NK-92 treated with Interleukin-12 subunit alpha and Interleukin-12 subunit beta, amount 100 ng/mL, for 24 hours (cell line): ENCODE results near the gene MAP3K14.

Experiments used
- DNase-seq: peaks from one replicate; lab custom pipeline; 2025; lab: John Stamatoyannopoulos, UW

Gene MAP3K14

DNA sequence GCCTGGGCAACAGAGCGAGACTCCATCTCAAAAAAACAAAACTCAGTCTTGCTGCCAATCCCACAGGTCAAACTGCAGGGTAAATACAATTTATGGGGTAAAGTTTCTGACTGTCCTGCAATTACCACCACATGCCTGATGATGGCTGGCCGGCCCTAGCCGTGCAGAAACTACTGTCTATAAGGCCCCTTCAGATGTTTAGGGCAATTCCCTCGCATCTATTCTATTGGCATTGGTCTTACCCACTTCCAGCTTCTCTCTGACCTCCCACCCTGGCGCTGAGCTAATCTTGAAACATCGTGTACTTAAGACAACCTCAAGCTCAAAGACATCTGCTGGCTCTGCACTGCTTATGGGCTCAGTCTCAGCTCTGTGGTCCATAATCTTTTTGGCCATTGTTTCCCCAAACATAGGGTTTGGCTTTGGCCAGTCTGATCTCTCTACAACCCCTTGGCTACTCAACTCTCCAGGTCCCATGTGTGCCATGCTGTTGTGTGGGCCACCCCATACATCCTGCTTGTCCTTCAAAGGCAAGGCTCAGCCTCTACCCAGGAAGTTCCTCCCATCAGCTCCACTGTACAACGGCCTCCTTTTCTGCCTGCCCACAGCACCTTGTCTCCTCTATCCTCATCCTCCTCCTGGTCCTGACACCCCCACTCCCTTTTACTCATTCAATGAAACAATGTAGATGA, 16.6 kb downstream of the MAP3K14 start:
- DNase-seq, result no peak

DNA sequence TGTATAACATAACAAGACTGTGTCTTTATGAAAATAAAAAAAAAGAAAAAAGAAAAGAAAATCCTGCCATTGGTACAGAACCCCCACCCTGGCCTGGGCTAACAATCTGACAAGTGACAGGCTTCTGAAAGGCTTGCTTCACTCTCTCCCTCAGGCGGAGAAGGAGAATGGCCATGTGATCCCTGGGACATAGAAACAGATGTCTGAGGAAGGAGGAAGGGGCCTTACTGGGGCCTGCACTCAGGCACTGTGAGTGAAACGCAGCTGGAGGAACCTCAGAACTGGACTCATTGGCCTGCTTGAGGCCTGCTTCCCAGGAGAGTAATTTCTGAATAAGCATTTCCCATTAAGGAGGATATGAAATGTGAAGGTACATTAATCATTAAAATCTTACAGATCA, 17.5 kb downstream of the MAP3K14 start:
- no peak for DNase-seq

DNA sequence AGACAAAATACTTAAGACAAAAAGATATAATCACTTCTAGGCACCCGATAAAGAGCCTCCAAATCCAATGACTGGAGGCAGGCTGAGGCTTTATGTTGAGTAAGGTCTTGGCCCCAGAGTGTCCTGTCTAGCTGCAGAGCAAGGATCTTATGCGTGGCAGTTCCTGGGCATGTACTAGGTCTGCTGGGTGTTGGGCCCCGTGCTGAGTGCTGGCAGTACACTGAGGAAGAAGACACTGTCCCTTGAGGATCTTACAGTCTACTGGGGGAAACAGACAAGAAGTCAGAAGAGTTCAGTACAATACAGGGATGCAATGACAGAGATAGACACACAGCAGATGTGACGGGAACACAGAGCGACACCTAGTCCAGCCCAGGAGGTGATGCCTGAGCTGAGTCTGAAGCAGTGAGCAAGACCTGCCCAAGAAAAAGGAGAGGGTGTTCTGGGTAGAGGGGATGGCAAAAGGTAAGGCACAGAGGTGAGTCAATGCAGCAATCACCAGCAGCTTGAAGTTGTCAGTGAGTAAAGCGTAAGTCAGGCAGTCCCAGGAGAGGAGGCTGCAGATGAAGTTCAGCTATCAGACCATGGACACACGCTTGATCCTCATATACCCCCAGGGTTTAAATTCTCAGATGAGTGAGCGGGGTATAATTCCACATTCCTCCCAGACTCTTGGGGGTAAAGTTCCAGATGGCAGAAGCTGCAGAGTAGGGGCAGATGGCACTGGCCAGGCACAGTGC, 18.1 kb downstream of the MAP3K14 start:
- DNase-seq, result no peak

DNA sequence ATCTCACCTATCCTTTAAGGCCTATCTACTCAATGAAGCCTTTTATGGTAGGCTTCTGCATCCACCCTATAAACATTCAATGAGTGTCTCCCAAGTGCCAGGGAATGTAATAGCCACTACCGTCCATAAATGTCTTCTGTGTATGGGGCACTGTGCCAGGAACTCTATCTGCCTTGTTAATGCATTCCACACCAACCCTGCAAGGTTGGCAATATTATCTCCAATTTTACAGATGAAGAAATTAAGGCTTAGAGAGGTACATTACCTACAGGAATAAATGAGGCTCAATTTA, 20.0 kb downstream of the MAP3K14 start:
- no peak for DNase-seq

DNA sequence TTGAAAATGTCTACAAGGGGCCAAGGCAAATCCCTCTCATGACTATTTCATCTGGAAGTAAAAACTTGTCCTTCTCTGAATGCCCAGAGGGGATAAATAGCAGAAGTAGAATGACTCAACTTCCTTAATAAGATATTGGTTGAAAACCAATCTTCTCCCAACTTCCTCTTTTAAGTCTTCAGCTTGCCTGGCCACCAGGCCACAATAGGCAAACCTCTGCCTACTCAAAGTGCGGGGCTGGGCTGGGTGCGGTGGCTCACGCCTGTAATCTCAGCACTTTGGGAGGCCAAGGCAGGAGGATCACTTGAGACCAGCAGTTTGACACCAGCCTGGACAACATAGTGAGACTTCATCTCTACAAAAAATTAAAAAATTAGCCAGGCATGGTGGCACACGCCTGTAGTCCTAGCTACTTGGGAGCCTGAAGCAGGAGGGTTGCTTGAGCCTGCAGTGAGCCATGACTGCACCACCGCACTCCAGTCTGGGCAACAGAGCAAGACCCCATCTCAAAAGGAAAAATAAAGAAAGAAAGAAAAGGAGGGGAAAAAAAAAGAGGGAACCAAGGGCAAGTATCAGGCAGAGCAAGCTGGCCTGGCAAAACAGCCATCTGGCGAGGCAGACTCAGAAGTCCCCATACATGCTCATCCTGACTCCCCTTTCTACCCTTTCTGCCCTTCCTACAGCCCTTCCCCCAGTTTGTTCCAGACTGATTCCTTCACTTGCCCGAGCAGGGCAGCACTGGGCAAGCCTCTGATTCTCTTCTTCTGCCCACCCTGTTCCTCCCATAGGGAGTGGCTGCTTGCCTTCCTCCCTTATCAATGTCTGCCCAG, 20.6 kb downstream of the MAP3K14 start:
- DNase-seq, result no peak

DNA sequence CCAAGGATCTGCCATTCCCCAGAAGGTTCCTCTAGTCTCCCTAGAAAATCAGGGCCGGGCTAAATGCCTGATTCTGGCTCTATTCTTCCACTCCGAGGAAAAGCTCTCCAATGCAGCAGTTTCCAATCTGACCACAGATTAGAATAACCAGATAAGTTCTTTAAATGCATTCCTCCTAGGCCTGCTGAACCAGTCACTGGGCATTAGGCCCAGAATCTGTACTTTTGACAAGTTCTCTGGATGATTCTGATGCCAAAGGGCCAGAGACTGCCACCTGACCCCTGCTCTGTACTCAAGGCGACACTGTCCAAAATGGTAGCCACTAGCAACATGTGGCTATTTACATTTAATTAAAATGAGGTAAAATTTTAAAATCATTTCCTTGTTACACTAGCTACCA, 22.3 kb downstream of the MAP3K14 start:
- DNase-seq, result no peak

DNA sequence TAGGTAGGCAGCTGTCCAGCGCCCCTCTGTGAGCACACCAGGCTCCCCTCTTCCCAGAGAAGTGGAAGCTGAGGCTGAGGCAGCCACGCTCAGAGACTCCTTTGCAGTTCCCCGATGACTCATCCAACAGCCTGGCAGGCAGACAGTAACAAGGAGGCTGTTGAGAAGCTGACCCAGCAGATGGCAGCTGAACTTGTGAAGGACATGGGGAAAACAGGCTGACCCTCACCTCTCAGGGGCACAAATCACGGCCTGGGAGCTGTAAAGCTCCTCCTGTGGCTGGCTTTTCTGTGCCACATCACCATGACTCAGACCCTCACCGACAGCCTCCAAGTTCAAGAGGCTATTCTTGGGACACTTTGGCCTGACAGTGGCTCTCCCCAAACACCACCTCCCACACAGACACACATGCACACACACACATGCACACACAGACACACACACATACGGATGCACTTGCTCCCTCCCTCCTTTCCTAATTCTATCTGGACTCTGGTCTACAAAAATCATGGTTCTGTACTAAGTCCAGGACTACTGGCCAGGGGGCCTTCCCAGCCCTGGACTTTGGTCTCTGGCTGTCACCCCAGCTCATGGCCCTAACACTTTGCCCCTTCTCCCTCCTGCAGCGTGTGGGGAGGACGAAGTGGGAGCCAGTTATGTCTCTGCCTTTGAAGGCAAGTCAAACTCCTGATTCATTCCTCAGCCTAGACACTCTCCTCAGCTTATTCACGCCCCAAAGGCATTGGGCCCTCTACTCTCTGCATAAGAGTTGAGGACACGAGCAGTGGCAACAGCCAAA, 23.2 kb downstream of the MAP3K14 start:
- no peak for DNase-seq

DNA sequence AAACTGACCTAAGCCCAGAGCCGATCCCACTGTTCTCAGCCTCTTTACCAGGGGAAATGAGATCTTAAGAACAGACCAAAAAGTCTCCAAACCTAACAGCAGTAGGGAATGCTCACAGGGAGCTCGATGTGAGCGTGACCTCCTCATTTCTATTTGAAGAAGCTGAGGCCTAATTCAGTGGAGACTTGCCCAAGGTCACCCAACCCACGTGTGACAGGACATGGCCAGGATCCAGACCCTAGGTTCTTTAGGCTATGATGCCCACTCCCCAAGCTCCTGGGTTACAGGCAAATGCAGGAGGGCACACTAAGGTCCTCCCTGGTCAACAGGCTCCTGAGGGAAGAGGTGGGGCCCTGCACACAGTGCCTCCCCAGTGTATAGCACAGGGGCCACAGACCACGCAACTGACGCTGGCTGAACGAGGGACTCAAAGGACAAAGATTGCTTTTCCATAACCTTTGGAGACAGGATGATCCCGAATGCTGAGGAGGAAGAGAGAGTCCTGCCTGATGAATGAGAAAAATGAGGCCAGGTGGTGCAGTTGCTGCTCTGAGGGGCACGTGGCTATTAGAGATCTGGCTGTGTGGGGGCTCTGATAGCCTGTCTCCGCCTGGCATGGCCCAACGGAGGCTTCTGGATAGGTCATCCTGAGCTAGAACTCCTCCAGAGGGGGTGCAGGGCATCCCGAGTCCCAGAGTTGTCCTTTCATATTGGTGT, 24.0 kb downstream of the MAP3K14 start:
- DNase-seq, result no peak

DNA sequence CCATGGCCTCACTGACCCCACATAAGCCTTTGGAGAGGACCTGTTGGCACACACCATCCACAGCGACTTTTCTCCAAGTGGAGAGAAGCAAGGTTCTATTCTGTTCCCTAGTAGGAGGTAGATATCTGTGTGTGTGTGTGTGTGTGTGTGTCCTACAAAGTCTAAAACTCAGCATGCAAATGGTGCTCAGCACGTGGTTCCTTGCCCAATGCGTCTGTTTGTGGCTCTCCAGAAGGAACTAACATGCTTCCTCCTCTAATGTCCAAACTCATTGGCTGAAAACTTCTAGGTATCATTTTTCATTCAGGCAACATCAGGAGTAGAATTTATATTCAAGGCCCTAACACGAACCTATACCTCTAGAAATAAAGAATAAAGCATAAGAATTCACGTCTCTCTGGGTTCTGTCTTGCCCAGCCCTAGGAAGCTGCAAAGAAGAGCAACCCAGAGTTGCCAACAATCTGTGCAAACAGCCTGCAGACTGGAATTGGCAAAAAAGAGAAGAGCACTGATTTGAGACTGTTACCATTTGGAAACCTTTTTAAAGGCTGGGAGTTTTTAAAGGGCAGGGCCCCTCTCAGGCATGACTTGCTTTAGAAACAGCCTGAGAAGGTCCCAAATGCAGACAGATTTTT, 25.5 kb downstream of the MAP3K14 start:
- DNase-seq, result no peak

DNA sequence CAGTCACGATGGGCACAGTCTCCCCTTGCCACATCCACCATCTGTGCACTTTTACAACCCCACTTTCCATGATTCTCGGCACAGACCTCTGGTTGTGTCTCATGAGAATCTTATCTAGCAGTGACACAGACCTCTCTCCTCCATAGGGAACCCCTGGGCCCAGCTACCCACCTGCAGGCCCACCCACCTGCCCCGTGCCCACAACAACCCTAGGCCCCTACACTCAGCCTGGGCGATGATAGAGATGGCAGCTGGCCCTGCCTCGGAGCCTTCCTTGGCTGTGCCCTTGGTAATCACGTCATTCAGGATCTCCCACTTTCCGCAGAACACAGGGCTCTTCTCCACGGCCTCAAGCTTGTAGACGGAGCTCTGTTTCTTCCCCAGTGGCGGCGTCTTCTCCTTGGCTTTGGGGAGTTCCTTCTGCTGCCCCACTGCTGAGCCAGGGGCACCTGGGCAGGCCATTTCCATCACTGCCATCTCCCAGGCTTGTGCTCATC, 26.5 kb downstream of the MAP3K14 start:
- no peak for DNase-seq

DNA sequence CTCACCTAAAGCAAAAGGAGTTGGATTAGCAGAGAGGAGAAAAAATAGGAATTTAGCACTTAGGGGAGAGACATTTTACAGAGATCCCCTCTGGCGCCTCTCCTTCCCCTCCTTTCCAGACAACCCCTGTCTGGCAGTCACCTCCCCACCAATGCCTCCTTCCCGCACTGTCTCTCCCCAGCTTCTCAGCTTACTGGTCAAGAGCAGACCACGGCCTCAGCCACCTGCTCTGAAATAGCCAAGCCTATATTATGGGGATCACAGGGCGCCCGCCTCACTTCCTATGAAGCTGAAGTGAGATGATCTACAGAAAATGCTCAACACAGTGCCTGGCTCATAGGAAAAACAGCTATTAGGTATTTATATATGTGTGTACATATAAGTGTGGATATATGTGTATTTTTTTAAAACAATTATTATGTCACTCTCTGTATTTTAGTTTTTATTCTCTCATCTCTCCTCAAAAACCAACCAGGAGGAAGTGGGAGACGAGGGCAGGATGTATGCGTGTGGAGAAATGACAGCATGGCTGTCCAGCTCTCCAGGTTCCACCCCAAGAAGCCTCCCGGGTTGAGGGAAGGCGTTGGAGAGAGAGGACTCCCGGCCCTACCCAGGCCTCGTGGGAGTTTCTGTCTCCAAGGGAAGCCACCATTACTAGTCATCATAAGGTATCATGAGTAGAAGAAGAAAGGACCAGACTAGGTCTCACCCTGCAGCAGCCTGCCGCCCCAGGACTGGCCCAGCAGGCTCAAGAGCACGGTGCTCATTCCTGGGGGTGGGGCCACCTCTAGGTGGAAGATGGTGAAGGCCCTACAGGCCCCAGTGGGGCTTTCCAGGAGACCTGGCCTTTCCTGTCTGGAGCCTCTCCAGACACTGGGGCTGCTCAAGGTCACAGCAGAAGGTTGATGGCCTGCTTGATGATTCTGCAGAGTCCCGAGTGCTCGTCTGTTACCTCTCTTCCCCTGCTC, 27.2 kb downstream of the MAP3K14 start:
- DNase-seq, result no peak

DNA sequence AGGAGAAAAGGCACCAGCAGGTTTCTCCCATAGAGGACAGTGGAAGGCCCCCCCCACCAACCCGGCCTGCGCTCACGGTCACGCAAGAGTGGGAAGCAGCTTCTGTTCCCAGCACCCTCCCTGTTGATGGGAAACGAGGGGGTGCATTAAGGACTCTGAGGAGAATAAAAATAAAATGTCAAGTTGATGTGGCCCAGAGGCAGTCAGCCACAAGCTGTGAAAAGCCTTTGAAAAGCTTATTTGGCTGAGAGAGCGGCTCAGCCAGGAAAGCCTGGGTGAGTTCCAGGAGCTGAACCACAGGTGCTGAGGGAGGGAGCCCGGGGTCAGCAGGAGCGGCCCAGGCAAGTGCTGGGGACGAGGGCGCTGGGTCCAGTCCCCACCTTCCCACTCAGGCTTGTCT, 28.0 kb downstream of the MAP3K14 start:
- DNase-seq, result no peak

DNA sequence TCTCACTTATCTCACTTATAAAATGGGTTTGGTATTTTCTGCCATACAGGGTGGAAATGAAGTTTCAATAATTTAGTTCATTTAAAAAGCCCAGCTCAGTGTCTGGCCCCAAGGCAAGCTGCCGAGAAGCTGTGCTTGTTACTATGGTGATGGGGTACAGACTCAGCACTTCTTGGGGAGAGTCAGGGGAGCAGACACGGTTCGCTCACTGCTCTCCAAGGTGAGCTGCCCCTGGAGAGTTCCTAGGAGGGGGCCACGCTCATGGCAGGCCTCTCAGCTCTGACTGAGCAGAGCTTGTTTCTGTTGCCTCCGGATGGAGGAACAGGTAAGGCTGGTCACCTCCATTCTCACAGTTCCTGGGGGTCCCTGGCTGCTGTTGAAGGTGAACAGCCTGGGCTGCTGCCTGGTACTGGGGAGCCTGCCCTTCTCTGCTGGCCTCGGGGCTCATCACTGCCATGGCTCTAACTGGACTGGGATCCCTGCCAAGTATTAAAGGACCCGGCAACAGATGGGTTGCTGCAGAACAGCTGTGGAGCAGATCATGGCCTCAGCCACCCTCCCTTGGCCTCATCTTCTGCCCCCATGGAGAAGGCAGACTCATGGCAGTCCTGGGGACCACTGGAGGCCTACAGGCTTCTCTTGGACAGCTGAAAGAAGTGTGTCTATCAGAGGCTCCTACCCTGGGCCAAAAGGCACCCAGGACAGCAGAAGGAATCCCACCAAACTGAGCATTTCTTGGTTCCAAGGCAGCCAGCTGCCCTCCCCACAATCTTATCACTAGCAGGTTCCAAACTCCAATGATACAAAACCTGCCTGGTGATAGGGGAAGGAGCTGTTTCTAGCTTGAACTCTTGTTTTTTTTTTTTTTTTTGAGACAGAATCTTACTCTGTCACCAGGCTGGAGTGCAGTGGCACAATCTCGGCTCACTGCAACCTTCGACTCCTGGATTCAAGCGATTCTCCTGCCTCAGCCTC, 29.0 kb downstream of the MAP3K14 start:
- no peak for DNase-seq

DNA sequence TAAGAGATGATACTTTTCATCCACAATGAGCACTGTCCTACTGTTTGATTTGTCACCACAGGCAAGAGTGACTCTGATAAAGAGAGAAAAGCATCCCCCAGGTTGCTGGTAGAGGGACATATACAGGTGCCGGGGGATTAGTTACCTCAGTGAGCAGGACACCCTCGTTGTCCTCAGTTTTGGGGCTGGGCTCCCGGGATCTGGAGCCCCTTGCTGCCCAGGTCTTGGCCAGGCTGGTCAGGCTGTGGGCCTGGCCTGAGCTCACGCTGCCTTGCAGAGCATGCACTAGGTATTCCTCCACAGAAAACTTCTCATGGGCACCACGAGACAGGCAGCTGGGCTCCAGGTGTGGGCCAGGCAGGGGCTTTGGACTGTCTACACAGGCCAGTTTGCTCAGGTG, 30.5 kb downstream of the MAP3K14 start:
- no peak for DNase-seq

DNA sequence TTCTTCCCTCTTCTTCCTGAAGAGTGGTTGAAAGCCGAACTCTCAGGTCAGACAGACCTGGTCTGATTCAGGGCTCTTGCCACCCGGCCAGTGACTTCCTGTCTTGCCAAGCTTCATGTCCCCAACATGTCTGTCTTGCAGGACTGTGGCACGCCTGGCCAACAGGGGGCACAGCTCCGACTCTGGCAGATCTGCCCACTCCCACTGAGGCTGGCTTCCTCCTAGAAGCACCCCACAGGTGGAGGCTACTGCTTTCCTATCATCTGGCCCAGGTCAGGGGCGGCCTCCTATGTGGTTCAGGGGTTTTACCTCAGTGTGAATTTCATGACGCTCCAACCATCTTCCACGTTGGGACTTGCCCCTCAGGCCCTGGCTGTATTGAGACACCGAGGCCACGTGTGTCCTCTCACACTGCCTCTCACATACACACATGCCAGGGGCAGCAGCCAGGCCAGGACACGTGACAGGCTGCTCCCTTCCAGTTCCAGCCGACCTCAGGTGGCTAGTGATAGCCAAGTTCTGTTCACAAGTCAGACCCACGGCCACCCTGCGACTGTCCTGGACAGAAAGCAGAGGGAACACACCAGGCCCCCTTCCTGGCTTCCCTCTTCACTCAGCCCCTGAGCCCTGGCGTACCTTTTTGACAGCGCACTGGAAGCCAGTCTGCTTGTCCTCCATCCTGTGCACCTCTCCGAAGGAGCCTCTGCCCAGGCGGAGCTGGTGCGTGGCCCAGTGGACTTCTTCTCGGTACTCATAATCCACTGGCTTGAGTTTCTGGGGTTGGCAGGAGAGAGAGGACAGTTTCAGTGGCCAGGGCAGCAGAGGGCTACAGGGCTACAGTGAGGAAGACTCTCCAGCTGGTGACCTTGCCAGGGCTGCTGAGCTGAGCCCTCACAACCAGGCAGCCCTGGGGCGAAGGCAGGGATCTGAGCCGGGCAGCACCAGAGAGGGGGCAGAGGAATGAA, 32.4 kb downstream of the MAP3K14 start:
- no peak for DNase-seq

DNA sequence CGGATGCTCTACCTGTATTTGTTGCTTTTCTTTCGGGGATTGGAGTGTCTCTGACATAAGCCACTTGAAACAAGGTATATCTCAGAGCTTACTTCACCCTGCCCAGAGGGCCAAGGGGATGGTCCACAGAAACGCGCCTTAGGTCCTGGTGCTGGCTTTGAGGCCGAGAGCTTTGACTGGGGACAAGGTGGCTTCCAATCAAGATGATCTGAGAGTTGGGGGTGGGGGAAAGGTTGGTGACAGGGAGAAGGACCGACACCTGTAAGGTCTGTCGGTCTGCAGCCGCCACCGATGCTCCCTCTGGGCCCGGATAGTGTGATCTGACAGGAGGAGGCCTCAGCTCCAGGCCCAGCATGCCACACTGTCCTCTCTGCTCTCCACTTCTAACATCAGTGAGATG, 33.1 kb downstream of the MAP3K14 start:
- no peak for DNase-seq
